ENCODE measurements around the gene ANKS1B.

DNA sequence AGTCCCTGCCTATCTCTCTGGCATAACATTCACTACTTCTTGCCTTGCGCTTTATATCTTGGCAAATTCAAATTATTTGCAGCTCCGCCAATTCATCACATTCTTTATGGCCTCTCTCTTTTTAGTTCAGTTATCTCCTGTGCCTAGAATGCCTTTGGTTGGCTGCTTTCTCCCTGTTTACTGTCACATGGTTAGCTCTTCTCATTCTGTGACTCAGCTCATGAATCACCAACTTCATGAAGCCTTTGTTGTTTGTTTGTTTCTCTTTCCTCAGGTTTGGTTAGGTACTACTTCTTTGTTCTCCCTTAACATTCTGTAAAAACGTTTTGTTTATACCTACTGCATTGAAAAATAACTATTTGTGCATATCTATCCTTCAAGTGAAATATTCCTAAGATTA, 713.7 kb downstream of the ANKS1B start:
- TF ChIP-seq, protein P1, sequence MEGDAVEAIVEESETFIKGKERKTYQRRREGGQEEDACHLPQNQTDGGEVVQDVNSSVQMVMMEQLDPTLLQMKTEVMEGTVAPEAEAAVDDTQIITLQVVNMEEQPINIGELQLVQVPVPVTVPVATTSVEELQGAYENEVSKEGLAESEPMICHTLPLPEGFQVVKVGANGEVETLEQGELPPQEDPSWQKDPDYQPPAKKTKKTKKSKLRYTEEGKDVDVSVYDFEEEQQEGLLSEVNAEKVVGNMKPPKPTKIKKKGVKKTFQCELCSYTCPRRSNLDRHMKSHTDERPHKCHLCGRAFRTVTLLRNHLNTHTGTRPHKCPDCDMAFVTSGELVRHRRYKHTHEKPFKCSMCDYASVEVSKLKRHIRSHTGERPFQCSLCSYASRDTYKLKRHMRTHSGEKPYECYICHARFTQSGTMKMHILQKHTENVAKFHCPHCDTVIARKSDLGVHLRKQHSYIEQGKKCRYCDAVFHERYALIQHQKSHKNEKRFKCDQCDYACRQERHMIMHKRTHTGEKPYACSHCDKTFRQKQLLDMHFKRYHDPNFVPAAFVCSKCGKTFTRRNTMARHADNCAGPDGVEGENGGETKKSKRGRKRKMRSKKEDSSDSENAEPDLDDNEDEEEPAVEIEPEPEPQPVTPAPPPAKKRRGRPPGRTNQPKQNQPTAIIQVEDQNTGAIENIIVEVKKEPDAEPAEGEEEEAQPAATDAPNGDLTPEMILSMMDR (IDR thresholded peaks at IDR 0.05): no peak
- no peak for TF ChIP-seq POLR2A (IDR thresholded peaks at IDR 0.05)

Data from Peyer's patch (tissue), 4 donors.